Measurements from ENCODE around the gene PRICKLE1.

DNA sequence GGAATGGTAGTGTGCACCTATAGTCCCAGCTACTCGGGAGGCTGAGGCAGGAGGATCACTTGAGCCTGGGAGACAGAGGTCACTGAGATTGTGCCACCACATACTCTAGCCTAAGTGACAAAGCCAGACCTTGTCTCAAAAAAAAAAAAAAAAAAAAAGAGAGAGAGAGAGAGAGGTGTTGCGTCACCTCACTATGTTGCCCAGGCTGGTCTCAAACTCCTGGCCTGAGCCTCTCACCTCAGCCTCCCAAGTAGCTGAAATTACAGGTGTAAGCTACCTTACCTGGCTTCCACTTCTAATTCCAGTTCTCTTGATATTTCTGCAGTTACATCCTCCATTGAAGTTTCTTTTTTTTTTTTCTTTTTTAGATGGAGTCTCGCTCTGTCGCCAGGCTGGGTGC lies 94.3 kb downstream of the PRICKLE1 start:
- TF ChIP-seq, protein P1, sequence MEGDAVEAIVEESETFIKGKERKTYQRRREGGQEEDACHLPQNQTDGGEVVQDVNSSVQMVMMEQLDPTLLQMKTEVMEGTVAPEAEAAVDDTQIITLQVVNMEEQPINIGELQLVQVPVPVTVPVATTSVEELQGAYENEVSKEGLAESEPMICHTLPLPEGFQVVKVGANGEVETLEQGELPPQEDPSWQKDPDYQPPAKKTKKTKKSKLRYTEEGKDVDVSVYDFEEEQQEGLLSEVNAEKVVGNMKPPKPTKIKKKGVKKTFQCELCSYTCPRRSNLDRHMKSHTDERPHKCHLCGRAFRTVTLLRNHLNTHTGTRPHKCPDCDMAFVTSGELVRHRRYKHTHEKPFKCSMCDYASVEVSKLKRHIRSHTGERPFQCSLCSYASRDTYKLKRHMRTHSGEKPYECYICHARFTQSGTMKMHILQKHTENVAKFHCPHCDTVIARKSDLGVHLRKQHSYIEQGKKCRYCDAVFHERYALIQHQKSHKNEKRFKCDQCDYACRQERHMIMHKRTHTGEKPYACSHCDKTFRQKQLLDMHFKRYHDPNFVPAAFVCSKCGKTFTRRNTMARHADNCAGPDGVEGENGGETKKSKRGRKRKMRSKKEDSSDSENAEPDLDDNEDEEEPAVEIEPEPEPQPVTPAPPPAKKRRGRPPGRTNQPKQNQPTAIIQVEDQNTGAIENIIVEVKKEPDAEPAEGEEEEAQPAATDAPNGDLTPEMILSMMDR (IDR thresholded peaks at IDR 0.05; ENCODE audit: low read depth, low read length): no peak
- TF ChIP-seq MYC (IDR thresholded peaks at IDR 0.05; ENCODE audit: low read depth, low read length): no peak
- TF ChIP-seq POLR2A (IDR thresholded peaks at IDR 0.05; ENCODE audit: extremely low read depth, insufficient read length): no peak
- TF ChIP-seq, protein P2, sequence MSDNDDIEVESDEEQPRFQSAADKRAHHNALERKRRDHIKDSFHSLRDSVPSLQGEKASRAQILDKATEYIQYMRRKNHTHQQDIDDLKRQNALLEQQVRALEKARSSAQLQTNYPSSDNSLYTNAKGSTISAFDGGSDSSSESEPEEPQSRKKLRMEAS (IDR thresholded peaks at IDR 0.05; ENCODE audit: low read depth, low read length): no peak

Measured in NB4 (cell line).